T-helper 9 cell (primary cell): ENCODE measurements around the gene PGC.

Experiments
- DNase-seq: peaks from one replicate; pipeline ENCODE4 v3.0.0-alpha.2; 2020

Gene PGC

GRCh38 chr6:41744236-41744787 is 2.9 kb downstream of the PGC start:
- DNase-seq, result no peak

- no peak for DNase-seq
Observed at GRCh38 chr6:41743406-41744235, 3.6 kb downstream of the PGC start.

- DNase-seq, result no peak
Observed at GRCh38 chr6:41741625-41742490, 5.3 kb downstream of the PGC start.

- no peak for DNase-seq
Observed at GRCh38 chr6:41740366-41741162, 6.6 kb downstream of the PGC start.

GRCh38 chr6:41739041-41739440 is 8.2 kb downstream of the PGC start:
- no peak for DNase-seq

- DNase-seq, result no peak
Observed at GRCh38 chr6:41737591-41738130, 9.5 kb downstream of the PGC start.

GRCh38 chr6:41736800-41737555 is 10.2 kb downstream of the PGC start:
- DNase-seq, result no peak

- DNase-seq, result no peak
Observed at GRCh38 chr6:41736186-41736733, 10.9 kb downstream of the PGC start.

- peak; percentile 94 for DNase-seq
Observed at GRCh38 chr6:41735427-41736185, 11.6 kb downstream of the PGC start, which contains the start of gene TFEB. Gene TFEB, minus strand, starts transcription at chr6:41735608. Its CDS starts 44,395 bp downstream, at chr6:41691213.

- peak; percentile 69 for DNase-seq
Observed at GRCh38 chr6:41734666-41735426, 12.4 kb downstream of the PGC start.

- peak; percentile 64 for DNase-seq
Observed at GRCh38 chr6:41733707-41734665, 13.2 kb downstream of the PGC start.

- no peak for DNase-seq
Observed at GRCh38 chr6:41733360-41733706, 13.9 kb downstream of the PGC start.

- peak; percentile 51 for DNase-seq
Observed at GRCh38 chr6:41732591-41733359, 14.4 kb downstream of the PGC start.

GRCh38 chr6:41732149-41732548 is 15.0 kb downstream of the PGC start:
- DNase-seq, result no peak

- no peak for DNase-seq
Observed at GRCh38 chr6:41731561-41732086, 15.6 kb downstream of the PGC start.

GRCh38 chr6:41730531-41731436 is 16.4 kb downstream of the PGC start:
- no peak for DNase-seq
